Cardiac muscle cell (in vitro differentiated cells and primary cell): Measurements from ENCODE around the gene TOPORS. TPM values are rescaled to one million over a fixed set of nuclear protein-coding genes. Genes with fewer than 3 reads are reported as not detected.
A peak's percentile ranks its signal among the peaks of the same experiment; 100 is the strongest.
"Not testable (repeated sequence)": the region's sequence is repeated elsewhere in the genome, so short reads cannot be mapped to it uniquely, and the experiment has no call there.

Source experiments
- DNase-seq, 2 donors: peaks; one replicate each; pipeline versions ENCODE4 v3.0.0 to v3.0.0-alpha.2; 2010 to 2017; ENCODE audit warnings: low read depth in 1 of 2, low spot score in 1 of 2
- H3K27ac ChIP-seq: fragments of 200-600 bp; sonication (generic); 2 replicates; pipeline ENCODE4 v1.5.1; 2016
- H3K27me3 ChIP-seq: fragments of 200-600 bp; sonication (generic); 2 replicates; pipeline ENCODE4 v1.6.0; 2016; ENCODE audit warnings: control low read depth
- H3K36me3 ChIP-seq: fragments of 200-600 bp; sonication (generic); 2 replicates; pipeline ENCODE4 v1.5.1; 2016; ENCODE audit warnings: control low read depth
- H3K4me1 ChIP-seq: fragments of 200-600 bp; sonication (generic); 2 replicates; pipeline ENCODE4 v1.8.1; 2017; ENCODE audit warnings: low read depth, mild to moderate bottlenecking, mixed run types
- H3K4me3 ChIP-seq: fragments of 200-600 bp; sonication (generic); 2 replicates; pipeline ENCODE4 v1.5.1; 2016; ENCODE audit warnings: mild to moderate bottlenecking
- H3K9me3 ChIP-seq: fragments of 200-600 bp; sonication (generic); 2 replicates; pipeline ENCODE4 v1.5.1; 2017; ENCODE audit warnings: low read depth, mild to moderate bottlenecking, control low read depth
- CTCF ChIP-seq: IDR thresholded peaks from 2 replicates; pipeline ENCODE4 v1.5.1; 2012; ENCODE audit warnings: low read depth, mild to moderate bottlenecking, low read length
- polyA plus RNA-seq: library from polyadenylated mRNA; unstranded; fragments of >200 nt; fragmentation: Nextera tagmentation; extraction: Ambion mirVana; gene quantifications from 2 replicates; pipeline ENCODE4 v1.2.1, GENCODE V29; 2016
- total RNA-seq: library from RNA; depleted of rRNA; stranded (reverse); fragments of >200 nt; gene quantifications from 2 replicates; pipeline ENCODE4 v1.2.3, GENCODE V29; 2016

The TOPORS gene
- total RNA-seq (14.1 and 17.1 TPM in 2 replicates), polyA plus RNA-seq (18.5 and 18.6 TPM in 2 replicates)

GRCh38 chr9:32552172-32552872 lies at the start of gene TOPORS, which contains the start of gene SMIM27:
Gene TOPORS, minus strand, starts transcription at chr9:32552586. Its CDS starts 150 bp downstream, at chr9:32552436.
Gene SMIM27, plus strand, starts transcription at chr9:32552327. Its CDS starts 108 bp downstream, at chr9:32552435.
- H3K27ac ChIP-seq = peak within 1 kb of the TSS; percentile 98
- H3K9me3 ChIP-seq = no peaks in the 10 kb centered on the region
- peak; percentile 94 for DNase-seq
- peak within 1 kb of the TSS; percentile 82 for H3K4me3 ChIP-seq
- no peak for TF ChIP-seq CTCF
- H3K36me3 ChIP-seq = no peaks in the 10 kb centered on the region
- no peaks in the 10 kb centered on the region for H3K27me3 ChIP-seq
- peaks cover 7% of the 10 kb centered on the region for H3K4me1 ChIP-seq

- not testable (repeated sequence) for H3K9me3 ChIP-seq, DNase-seq, H3K4me1 ChIP-seq, H3K27me3 ChIP-seq, H3K27ac ChIP-seq, H3K36me3 ChIP-seq, H3K4me3 ChIP-seq
Measured at GRCh38 chr9:32599021-32599420, 46.6 kb upstream of the TOPORS start.

- Histone ChIP-seq H3K27me3 (no peaks in the 10 kb centered on the region), H3K4me1 (no peaks in the 10 kb centered on the region), H3K4me3 (no peak overlapping the region), H3K36me3 (no peaks in the 10 kb centered on the region), H3K27ac (no peak overlapping the region), H3K9me3 (no peaks in the 10 kb centered on the region)
- DNase-seq = no peak
- no peak for TF ChIP-seq CTCF
Measured at GRCh38 chr9:32596936-32597335, 44.5 kb upstream of the TOPORS start.

GRCh38 chr9:32596096-32596865 lies 43.9 kb upstream of the TOPORS start:
- no peak overlapping the region for H3K4me3 ChIP-seq
- no peaks in the 10 kb centered on the region for H3K27me3 ChIP-seq
- no peaks in the 10 kb centered on the region for H3K36me3 ChIP-seq
- DNase-seq = no peak
- no peak for TF ChIP-seq CTCF
- no peaks in the 10 kb centered on the region for H3K9me3 ChIP-seq
- H3K27ac ChIP-seq = no peak overlapping the region
- H3K4me1 ChIP-seq = no peaks in the 10 kb centered on the region

- no peak overlapping the region for H3K27ac ChIP-seq
- TF ChIP-seq CTCF = no peak
- H3K4me1 ChIP-seq = no peaks in the 10 kb centered on the region
- no peaks in the 10 kb centered on the region for H3K9me3 ChIP-seq
- no peaks in the 10 kb centered on the region for H3K36me3 ChIP-seq
- H3K27me3 ChIP-seq = no peaks in the 10 kb centered on the region
- no peak overlapping the region for H3K4me3 ChIP-seq
- DNase-seq = no peak
Measured at GRCh38 chr9:32590898-32591297, 38.5 kb upstream of the TOPORS start.

GRCh38 chr9:32590476-32590875 lies 38.1 kb upstream of the TOPORS start:
- no peak for TF ChIP-seq CTCF
- H3K36me3 ChIP-seq = no peaks in the 10 kb centered on the region
- peak in 1 of 2 donors; percentile 20 for DNase-seq
- H3K9me3 ChIP-seq = no peaks in the 10 kb centered on the region
- H3K27me3 ChIP-seq = no peaks in the 10 kb centered on the region
- H3K4me1 ChIP-seq = no peaks in the 10 kb centered on the region
- H3K27ac ChIP-seq = no peak overlapping the region
- no peak overlapping the region for H3K4me3 ChIP-seq
